HCT116 (cell line): ENCODE results near the gene EBI3. TPM values are rescaled to one million over a fixed set of nuclear protein-coding genes. Genes with fewer than 3 reads are reported as not detected.

ENCODE experiments used
- ATAC-seq: fragments of 200-7000 bp; cut with Tn5 transposase; 2 replicates; pipeline ENCODE4 v1.9.1; 2020; ENCODE audit warnings: mild to moderate bottlenecking, moderate library complexity
- BruUV-seq: library from RNA; stranded (reverse); fragments of 400-500 nt; replicated peaks from 2 replicates; lab custom pipeline; 2021; lab: Mats Ljungman, UMichigan
- CTCF ChIA-PET: fragments of 300-600 bp; sonication (Branson Sonifier 250); formaldehyde crosslinking; loops from one replicate; lab custom pipeline; 2021; ENCODE audit warnings: antibody characterized with exemption; lab: Charles Lee
- POLR2A ChIA-PET: fragments of 300-600, 350-600 bp; sonication (Branson Sonifier 250); formaldehyde crosslinking; loops from one replicate; lab custom pipeline; 2021; ENCODE audit warnings: antibody characterized with exemption; lab: Charles Lee
- RAD21 ChIA-PET, 2 experiments: fragments of 300-600 bp; sonication (Branson Sonifier 250); formaldehyde crosslinking; loops; one replicate each; lab custom pipeline; 2023; ENCODE audit warnings: low total read pairs in 2 of 2; ENCODE audit not compliant: uncharacterized antibody in 2 of 2, unreplicated experiment in 2 of 2, low non-redundant PET in 1 of 2; lab: Charles Lee
- DNase-seq: peaks from one replicate; pipeline ENCODE4 v3.0.0-alpha.2; 2010; ENCODE audit warnings: low read depth, low spot score
- H2AFZ ChIP-seq: fragments of 200-600 bp; shearing (Covaris generic), sonication (generic); 2 replicates; pipeline ENCODE4 v1.6.1; 2017; ENCODE audit warnings: low read depth, mixed run types, mixed read lengths, antibody characterized with exemption, low read length; ENCODE audit not compliant: poor library complexity, severe bottlenecking
- H3K27ac ChIP-seq: 2 replicates; pipeline ENCODE4 v1.5.1; 2012; ENCODE audit warnings: low read depth, low read length
- H3K27me3 ChIP-seq: fragments of 200-600 bp; sonication (generic); 2 replicates; pipeline ENCODE4 v1.6.1; 2016; ENCODE audit warnings: mixed run types, low read length, mixed read lengths; ENCODE audit not compliant: insufficient read depth
- H3K36me3 ChIP-seq, 2 experiments: fragments of 200-500 bp in 1 of 2; fragments of 200-600 bp in 1 of 2; sonication (Bioruptor generic) in 1 of 2; sonication (generic) in 1 of 2; 2 replicates each; pipeline versions ENCODE4 v1.5.1 to v1.6.1; 2014 to 2016; ENCODE audit warnings: low read length in 2 of 2, inconsistent platforms in 1 of 2, mixed read lengths in 1 of 2, mixed run types in 1 of 2; ENCODE audit not compliant: insufficient read depth in 2 of 2, control insufficient read depth in 1 of 2
- H3K4me1 ChIP-seq, 2 experiments: fragments of 200-600 bp in 1 of 2; sonication (generic) in 1 of 2; 2 replicates each; pipeline versions ENCODE4 v1.5.1 to v1.6.1; 2012 to 2017; ENCODE audit warnings: low read length in 2 of 2, inconsistent platforms in 1 of 2, mild to moderate bottlenecking in 1 of 2, mixed read lengths in 1 of 2, mixed run types in 1 of 2, moderate library complexity in 1 of 2; ENCODE audit not compliant: insufficient read depth in 2 of 2, control insufficient read depth in 1 of 2
- H3K4me2 ChIP-seq: fragments of 200-600 bp; sonication (generic); 2 replicates; pipeline ENCODE4 v1.6.1; 2017; ENCODE audit warnings: mixed run types, low read length, mixed read lengths
- H3K4me3 ChIP-seq, 2 experiments: fragments of 200-600 bp in 1 of 2; sonication (generic) in 1 of 2; replicated peaks in 1 of 2; 2 replicates each; pipeline ENCODE4 v1.5.1; 2011 to 2016; ENCODE audit warnings: low read length in 2 of 2, control low read depth in 1 of 2, low read depth in 1 of 2, mild to moderate bottlenecking in 1 of 2, mixed read lengths in 1 of 2, mixed run types in 1 of 2
- H3K79me2 ChIP-seq: fragments of 200-600 bp; sonication (generic); 2 replicates; pipeline ENCODE4 v1.6.1; 2017; ENCODE audit warnings: mild to moderate bottlenecking, mixed run types, low read length, moderate library complexity, mixed read lengths; ENCODE audit not compliant: insufficient read depth
- H3K9ac ChIP-seq: fragments of 200-600 bp; sonication (generic); 2 replicates; pipeline ENCODE4 v1.6.1; 2016; ENCODE audit warnings: low read length, mixed read lengths
- H3K9me2 ChIP-seq: fragments of 200-600 bp; sonication (generic), shearing (Covaris generic); 2 replicates; pipeline ENCODE4 v1.6.1; 2017; ENCODE audit warnings: mixed run types, mild to moderate bottlenecking, moderate library complexity; ENCODE audit not compliant: insufficient read depth
- H3K9me3 ChIP-seq, 2 experiments: fragments of 200-500 bp in 1 of 2; fragments of 200-600 bp in 1 of 2; sonication (Bioruptor generic) in 1 of 2; sonication (generic) in 1 of 2; 2 replicates each; pipeline ENCODE4 v1.6.1; 2014 to 2017; ENCODE audit warnings: low read length in 2 of 2, mixed read lengths in 2 of 2, inconsistent platforms in 1 of 2, low read depth in 1 of 2, mild to moderate bottlenecking in 1 of 2, mixed run types in 1 of 2, moderate library complexity in 1 of 2; ENCODE audit not compliant: control insufficient read depth in 1 of 2, insufficient read depth in 1 of 2
- H4K20me1 ChIP-seq: fragments of 200-600 bp; sonication (generic), shearing (Covaris generic); 2 replicates; pipeline ENCODE4 v1.6.1; 2017; ENCODE audit warnings: mixed run types, mild to moderate bottlenecking, moderate library complexity; ENCODE audit not compliant: insufficient read depth
- ATF3 ChIP-seq: IDR thresholded peaks from 2 replicates; pipeline ENCODE4 v1.6.1; 2012
- CEBPB ChIP-seq: IDR thresholded peaks from 2 replicates; pipeline ENCODE4 v1.6.1; 2012; ENCODE audit warnings: low read depth
- CTCF ChIP-seq, 3 experiments: fragments of 200-600 bp in 1 of 3; sonication (generic) in 1 of 3; IDR thresholded peaks in 2 of 3; conservative IDR thresholded peaks in 1 of 3; 2 replicates each; pipeline ENCODE4 v1.5.1; 2012 to 2017; ENCODE audit warnings: low read depth in 2 of 3, low read length in 2 of 3, antibody characterized with exemption in 1 of 3, borderline replicate concordance in 1 of 3, control low read depth in 1 of 3, mild to moderate bottlenecking in 1 of 3, mixed read lengths in 1 of 3, mixed run types in 1 of 3, moderate library complexity in 1 of 3; ENCODE audit not compliant: insufficient read depth in 1 of 3
- EGR1 ChIP-seq: IDR thresholded peaks from 2 replicates; pipeline ENCODE4 v1.6.1; 2012; ENCODE audit warnings: low read depth
- YY1 ChIP-seq: IDR thresholded peaks from 2 replicates; pipeline ENCODE4 v1.6.1; 2011; ENCODE audit warnings: low read length, low read depth, moderate library complexity, mild to moderate bottlenecking; ENCODE audit not compliant: insufficient replicate concordance; ENCODE audit errors: extremely low read depth
- ZNF274 ChIP-seq: fragments of 200-500 bp; sonication (Bioruptor generic); IDR thresholded peaks from 2 replicates; pipeline ENCODE4 v1.6.1; 2014; ENCODE audit warnings: mild to moderate bottlenecking, low read depth, low read length, inconsistent platforms
- intact Hi-C: fragments of 100-400 bp; cut with micrococcal nuclease; formaldehyde crosslinking; loops from 2 replicates; pipeline ENCODE4 v1.10.0; 2022
- total RNA-seq: library from RNA; stranded (reverse); gene quantifications from one replicate; pipeline ENCODE4 v1.2.1, GENCODE V29; 2021; ENCODE audit not compliant: unreplicated experiment
- TF ChIP-seq, protein P1 (sequence below): IDR thresholded peaks from 2 replicates; pipeline ENCODE4 v1.6.1; 2012; ENCODE audit warnings: low read depth

EBI3 gene
- total RNA-seq, 1 experiment from 2014 or later: 1.2 TPM

DNA sequence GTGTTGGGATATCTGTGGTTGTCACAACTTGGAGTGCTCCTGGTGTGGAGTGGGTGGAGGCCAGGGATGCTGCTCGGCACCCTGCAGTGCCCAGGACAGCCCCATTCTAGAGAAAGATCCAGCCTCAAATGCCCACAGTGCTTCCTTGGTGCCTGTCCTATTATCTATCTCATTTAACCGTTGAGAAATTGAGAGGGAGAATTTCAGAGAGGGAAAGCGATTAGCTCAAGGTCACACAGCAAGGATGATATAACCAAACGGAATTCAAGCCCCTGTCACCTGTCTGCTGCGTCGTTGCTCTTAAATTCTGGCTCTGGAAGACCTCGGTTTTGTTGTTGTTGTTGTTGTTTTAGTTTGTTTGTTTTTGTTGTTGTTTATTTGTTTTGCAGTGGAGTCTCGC, 33.3 kb upstream of the EBI3 start:
- no TSS peak for BruUV-seq
- TF ChIP-seq, protein P1, sequence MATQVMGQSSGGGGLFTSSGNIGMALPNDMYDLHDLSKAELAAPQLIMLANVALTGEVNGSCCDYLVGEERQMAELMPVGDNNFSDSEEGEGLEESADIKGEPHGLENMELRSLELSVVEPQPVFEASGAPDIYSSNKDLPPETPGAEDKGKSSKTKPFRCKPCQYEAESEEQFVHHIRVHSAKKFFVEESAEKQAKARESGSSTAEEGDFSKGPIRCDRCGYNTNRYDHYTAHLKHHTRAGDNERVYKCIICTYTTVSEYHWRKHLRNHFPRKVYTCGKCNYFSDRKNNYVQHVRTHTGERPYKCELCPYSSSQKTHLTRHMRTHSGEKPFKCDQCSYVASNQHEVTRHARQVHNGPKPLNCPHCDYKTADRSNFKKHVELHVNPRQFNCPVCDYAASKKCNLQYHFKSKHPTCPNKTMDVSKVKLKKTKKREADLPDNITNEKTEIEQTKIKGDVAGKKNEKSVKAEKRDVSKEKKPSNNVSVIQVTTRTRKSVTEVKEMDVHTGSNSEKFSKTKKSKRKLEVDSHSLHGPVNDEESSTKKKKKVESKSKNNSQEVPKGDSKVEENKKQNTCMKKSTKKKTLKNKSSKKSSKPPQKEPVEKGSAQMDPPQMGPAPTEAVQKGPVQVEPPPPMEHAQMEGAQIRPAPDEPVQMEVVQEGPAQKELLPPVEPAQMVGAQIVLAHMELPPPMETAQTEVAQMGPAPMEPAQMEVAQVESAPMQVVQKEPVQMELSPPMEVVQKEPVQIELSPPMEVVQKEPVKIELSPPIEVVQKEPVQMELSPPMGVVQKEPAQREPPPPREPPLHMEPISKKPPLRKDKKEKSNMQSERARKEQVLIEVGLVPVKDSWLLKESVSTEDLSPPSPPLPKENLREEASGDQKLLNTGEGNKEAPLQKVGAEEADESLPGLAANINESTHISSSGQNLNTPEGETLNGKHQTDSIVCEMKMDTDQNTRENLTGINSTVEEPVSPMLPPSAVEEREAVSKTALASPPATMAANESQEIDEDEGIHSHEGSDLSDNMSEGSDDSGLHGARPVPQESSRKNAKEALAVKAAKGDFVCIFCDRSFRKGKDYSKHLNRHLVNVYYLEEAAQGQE: no peak
- TF ChIP-seq ATF3 (no peak), CTCF (IDR thresholded peaks at IDR 0.05 in 2 of 3, conservative IDR thresholded peaks at IDR 0.05 in 1 of 3; ENCODE audit: borderline replicate concordance in 1 of 3, insufficient read depth in 1 of 3, low read depth in 2 of 3, low read length in 2 of 3) (no peak), EGR1 (no peak), CEBPB (no peak), ZNF274 (no peak), YY1 (no peak)
- CTCF ChIA-PET: no interaction called here

More for the DNA sequence above, 33.3 kb upstream of the EBI3 start:
- Histone ChIP-seq H4K20me1 (no peaks in the 10 kb centered on the region), H3K9me2 (no peaks in the 10 kb centered on the region), H3K4me2 (no peak overlapping the region), H2AFZ (no peak overlapping the region), H3K9me3 (no peaks in the 10 kb centered on the region), H3K79me2 (no peaks in the 10 kb centered on the region), H3K27me3 (peaks cover 3% of the 10 kb centered on the region; the same call in 1 of the 2 replicates), H3K4me1 (peaks cover 5 to 17% of the 10 kb centered on the region in 2 experiments; a peak in 3 of 4 replicates), H3K36me3 (no peaks in the 10 kb centered on the region), H3K9ac (no peak overlapping the region), H3K4me3 (no peak overlapping the region), H3K27ac (no peak overlapping the region)
- RAD21 ChIA-PET: no interaction called here
- POLR2A ChIA-PET: interaction anchor here (0.6 kb wide), 1 partner anchor 224 kb away, joined by 5 read pairs; no protein-coding TSS in a partner anchor
- DNase-seq (no peak), ATAC-seq (no peak)
- intact Hi-C loops: no loop called here
